GM12873 (cell line): ENCODE data around the gene PXT1.

ENCODE experiments used
- TF ChIP-seq, protein P1 (sequence below): IDR thresholded peaks from 2 replicates; pipeline ENCODE4 v1.5.1; 2012; ENCODE audit warnings: low read depth, mild to moderate bottlenecking, moderate library complexity, low read length, control low read depth; ENCODE audit not compliant: insufficient read depth; ENCODE audit errors: missing control alignments

Gene PXT1

DNA sequence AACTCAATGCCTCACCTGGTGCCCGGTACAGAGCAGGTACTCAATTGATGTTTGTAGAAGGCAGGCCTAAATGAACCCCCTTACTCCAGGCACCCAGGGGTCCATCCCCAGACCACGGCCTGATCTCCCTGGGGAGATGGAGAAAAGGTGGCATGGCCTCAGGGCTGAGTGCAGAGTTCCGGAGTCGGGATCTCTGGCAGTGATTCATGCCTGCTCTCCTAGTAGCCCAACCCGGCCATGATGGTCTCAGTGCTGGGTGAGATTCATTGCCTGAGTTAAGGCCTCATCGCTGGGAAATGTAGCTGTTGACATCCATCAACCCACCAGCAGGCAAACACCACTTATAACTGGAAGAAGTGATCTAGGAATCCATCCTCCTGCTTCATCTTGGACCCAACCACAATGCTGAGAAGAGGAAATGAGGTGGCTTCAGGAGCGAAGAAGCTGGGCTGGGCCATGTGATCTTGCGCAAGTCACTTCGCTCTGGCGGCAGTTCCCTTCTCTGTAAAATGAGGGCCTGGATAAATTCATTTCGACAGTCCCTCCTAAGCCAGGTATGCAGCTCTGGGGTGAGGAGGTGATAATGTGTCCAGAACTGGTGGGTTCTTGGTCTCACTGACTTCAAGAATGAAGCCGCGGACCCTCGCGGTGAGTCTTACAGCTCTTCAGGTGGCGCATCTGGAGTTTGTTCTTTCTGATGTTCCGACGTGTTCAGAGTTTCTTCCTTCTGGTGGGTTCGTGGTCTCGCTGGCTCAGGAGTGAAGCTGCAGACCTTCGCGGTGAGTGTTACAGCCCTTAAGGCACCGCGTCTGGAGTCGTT lies 79.9 kb downstream of the PXT1 start:
- TF ChIP-seq, protein P1, sequence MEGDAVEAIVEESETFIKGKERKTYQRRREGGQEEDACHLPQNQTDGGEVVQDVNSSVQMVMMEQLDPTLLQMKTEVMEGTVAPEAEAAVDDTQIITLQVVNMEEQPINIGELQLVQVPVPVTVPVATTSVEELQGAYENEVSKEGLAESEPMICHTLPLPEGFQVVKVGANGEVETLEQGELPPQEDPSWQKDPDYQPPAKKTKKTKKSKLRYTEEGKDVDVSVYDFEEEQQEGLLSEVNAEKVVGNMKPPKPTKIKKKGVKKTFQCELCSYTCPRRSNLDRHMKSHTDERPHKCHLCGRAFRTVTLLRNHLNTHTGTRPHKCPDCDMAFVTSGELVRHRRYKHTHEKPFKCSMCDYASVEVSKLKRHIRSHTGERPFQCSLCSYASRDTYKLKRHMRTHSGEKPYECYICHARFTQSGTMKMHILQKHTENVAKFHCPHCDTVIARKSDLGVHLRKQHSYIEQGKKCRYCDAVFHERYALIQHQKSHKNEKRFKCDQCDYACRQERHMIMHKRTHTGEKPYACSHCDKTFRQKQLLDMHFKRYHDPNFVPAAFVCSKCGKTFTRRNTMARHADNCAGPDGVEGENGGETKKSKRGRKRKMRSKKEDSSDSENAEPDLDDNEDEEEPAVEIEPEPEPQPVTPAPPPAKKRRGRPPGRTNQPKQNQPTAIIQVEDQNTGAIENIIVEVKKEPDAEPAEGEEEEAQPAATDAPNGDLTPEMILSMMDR, result no peak

DNA sequence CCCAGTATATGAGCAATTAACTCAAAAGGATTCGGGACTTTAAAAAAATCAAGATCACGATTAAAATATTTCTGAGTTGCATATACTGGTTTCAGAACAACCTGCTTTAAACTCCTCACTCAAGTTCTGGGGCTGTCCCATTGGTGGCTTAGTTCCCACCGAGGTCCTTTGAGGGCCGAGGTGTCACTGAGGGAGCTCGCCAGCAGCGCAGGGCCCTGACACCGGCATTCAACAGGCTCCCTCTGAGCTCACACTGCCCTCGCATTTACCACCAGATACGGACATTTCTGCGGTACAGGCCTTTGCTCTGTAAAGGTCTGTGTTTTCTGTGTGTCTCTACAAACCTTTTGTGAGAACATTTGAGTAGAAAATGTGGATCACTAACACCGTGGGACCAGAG lies 81.6 kb downstream of the PXT1 start:
- TF ChIP-seq, protein P1, result no peak

DNA sequence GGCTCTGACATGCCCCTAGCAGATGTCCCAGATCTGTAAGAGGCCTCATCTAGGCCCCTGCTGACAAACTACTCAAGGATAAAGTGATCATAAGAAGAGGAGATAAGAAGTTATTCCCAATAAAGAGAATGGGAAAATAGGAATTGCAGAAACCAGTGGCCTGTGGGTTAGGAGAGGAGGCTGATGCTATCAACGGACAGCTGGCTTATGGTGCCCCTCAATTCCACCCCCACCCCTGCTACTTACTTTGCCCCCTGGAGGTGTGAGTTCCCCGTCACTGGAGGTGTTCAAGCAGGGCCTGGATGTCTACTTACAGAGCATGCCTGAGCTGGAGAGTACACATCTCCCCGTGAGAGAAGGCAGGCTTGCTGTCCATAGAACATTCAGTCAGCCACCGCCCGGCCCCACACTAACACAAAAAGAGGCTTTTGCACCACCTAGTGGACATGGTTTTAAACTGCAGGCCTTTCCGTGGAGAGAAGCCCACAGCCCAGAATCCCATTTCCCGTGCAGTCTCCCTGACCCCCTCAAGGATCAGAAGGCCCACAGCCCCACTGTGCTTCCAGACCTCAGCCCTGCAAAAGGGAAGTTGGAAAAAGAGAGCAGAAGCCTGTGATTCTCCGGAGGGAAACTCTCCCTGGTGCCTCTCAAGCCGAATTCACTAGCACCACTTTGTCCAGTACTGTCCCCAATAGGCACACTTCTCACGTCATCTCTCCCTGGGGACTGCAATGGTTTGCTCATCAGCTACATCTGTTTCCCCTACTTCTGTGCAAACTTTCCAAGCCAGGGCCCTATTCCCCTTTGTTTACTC lies 82.2 kb downstream of the PXT1 start:
- TF ChIP-seq, protein P1, result peak; percentile 84

DNA sequence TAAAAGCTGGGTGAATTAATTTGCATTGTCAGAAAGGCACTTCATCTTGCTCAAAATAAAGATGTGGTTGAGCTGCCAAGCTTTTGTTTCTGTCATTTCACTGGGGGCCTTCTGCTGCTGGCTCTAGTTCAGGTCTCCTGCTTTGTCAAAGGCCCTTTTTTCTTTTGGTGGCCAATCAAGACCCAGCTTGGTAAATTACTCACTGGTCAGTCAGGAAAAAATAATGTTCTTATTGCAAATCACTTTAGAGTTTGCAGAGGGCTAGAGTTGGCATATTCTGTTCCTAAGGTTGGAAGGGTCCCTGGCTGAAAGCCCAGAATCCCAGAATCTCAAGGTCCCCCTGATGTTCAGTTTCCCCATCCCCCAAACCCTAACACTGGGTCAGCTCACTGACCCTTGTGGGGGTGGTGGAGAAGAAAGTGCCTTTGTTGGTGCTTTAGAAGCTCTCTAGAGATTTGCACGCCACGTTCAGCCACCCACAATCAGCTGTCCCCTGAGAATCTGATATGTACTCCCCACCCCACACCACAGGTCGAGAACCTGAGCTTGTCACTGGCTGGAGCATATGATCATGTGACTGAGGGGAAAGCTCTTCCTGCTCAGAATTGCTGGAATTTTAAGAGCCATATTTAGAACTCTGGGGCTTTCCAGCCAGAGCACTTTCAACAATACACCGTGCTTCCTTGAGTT lies 84.3 kb downstream of the PXT1 start:
- TF ChIP-seq, protein P1, result no peak

DNA sequence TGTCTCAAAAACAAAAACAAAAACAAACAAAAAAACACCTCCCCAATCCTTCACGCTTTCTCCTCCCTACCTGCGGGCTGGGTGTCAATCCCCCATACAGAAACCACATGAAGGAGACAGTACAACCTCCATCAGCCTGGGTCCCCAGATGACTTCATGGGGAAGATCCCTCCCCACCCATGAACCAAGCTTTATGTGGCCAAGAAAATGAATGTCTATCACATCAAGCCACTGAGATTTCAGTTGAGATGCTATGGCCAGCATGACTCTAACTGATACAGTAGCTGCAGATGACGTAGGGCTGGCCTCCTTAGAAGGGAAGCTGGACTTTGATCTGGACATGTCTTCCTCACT lies 84.8 kb downstream of the PXT1 start:
- TF ChIP-seq, protein P1, result no peak

DNA sequence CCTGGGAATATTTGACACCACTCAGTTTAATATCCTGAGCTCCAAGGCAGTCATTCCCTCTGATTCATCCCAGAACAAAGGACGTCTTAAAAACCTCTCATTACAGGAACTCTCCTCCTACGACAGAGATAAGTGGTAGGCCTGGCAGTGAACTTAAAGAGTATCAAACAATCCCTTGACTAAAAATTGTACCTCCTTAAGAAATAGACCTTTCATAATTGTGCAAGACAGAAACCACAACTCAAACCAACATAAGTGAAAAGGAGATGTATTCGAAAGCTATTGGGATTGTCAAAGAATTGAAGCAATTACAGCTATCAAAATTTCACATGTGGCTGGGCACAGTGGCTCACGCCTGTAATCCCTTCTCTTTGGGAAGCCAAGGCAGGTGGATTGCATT lies 86.8 kb downstream of the PXT1 start:
- TF ChIP-seq, protein P1, result no peak

DNA sequence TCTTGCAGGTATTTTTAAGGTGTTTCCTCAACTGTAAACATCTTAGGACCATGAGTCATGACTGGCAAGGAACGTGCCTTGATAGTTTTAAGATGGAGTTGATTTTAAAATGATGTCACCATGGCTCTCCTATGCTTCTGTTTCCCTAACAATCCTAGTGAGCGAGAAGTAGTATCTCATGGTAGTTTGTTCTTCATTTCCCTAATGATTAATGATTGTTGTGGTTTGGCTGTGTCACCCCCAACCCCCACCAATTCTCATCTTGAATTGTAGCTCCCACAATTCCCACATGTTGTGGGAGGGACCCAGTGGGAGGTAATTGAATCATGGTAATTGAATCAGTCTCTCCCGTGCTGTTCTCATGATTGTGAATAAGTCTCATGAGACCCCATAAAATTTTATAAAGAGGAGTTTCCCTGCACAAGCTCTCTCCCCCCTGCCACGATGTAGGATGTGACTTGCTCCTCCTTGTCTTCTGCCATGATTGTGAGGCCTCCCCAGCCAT lies 89.2 kb downstream of the PXT1 start:
- TF ChIP-seq, protein P1, result no peak
